ENCODE data around the gene MS4A7. TPM values are rescaled to one million over a fixed set of nuclear protein-coding genes. Genes with fewer than 3 reads are reported as not detected.

The MS4A7 gene
- total RNA-seq, 1 donor from 2014 or later = 3.3 TPM

GRCh38 chr11:60371386-60371785, 6.9 kb upstream of the MS4A7 start:
- no peak for DNase-seq

GRCh38 chr11:60371854-60372253, 6.5 kb upstream of the MS4A7 start:
- no peak for DNase-seq

GRCh38 chr11:60372767-60373166, 5.6 kb upstream of the MS4A7 start:
- no peak for DNase-seq

- DNase-seq = no peak
Observed at GRCh38 chr11:60375316-60375715, 3.0 kb upstream of the MS4A7 start.

- DNase-seq = no peak
Observed at GRCh38 chr11:60376601-60377000, 1.7 kb upstream of the MS4A7 start.

- DNase-seq = peak; percentile 8
Observed at GRCh38 chr11:60377401-60378136, 763 bp upstream of the MS4A7 start.

GRCh38 chr11:60389279-60389910, 11.1 kb downstream of the MS4A7 start:
- no peak for DNase-seq

GRCh38 chr11:60390419-60390818, 12.1 kb downstream of the MS4A7 start:
- DNase-seq = no peak

GRCh38 chr11:60392361-60392760, 14.0 kb downstream of the MS4A7 start:
- DNase-seq = no peak

- no peak for DNase-seq
Observed at GRCh38 chr11:60393016-60393415, 14.7 kb downstream of the MS4A7 start.

GRCh38 chr11:60394666-60395380, 16.5 kb downstream of the MS4A7 start:
- no peak for DNase-seq

GRCh38 chr11:60396382-60396781, 18.1 kb downstream of the MS4A7 start, which contains the start of gene MS4A14:
MS4A14 (plus strand) TSS chr11:60396459; CDS start chr11:60396579, 120 bp downstream.
- DNase-seq = no peak

- DNase-seq = no peak
Observed at GRCh38 chr11:60396799-60397198, 18.5 kb downstream of the MS4A7 start.

- DNase-seq = no peak
Observed at GRCh38 chr11:60420015-60420414, 41.7 kb downstream of the MS4A7 start.

GRCh38 chr11:60422609-60423008, 44.3 kb downstream of the MS4A7 start:
- DNase-seq = no peak

- DNase-seq = no peak
Observed at GRCh38 chr11:60428517-60428916, 50.2 kb downstream of the MS4A7 start.

GRCh38 chr11:60429272-60429671, 50.9 kb downstream of the MS4A7 start, which contains the start of gene MS4A5:
MS4A5 (plus strand) TSS chr11:60429572; CDS start chr11:60429675, 103 bp downstream.
- no peak for DNase-seq

- no peak for DNase-seq
Observed at GRCh38 chr11:60431251-60431650, 52.9 kb downstream of the MS4A7 start.

- no peak for DNase-seq
Observed at GRCh38 chr11:60433401-60433800, 55.1 kb downstream of the MS4A7 start.
